Endometrial microvascular endothelial cells (primary cell): Measurements from ENCODE around the gene ICAM1. TPM values are rescaled to one million over a fixed set of nuclear protein-coding genes. Genes with fewer than 3 reads are reported as not detected.

Source experiments
- in situ Hi-C: cut with HindIII; loops from 2 replicates; pipeline ENCODE4 v1.10.0; 2017; ENCODE audit warnings: low sequenced_read_pairs, low pct_unique_long_range_greater_than_20kb; ENCODE audit errors: inconsistent ontology term
- total RNA-seq: library from RNA; depleted of rRNA; stranded (reverse); fragments of >200 nt; gene quantifications from one replicate; pipeline ENCODE4 v1.2.3, GENCODE V29; 2015; ENCODE audit errors: inconsistent ontology term

Gene ICAM1
- total RNA-seq, 1 donor from 2014 or later: 87.4 TPM

DNA sequence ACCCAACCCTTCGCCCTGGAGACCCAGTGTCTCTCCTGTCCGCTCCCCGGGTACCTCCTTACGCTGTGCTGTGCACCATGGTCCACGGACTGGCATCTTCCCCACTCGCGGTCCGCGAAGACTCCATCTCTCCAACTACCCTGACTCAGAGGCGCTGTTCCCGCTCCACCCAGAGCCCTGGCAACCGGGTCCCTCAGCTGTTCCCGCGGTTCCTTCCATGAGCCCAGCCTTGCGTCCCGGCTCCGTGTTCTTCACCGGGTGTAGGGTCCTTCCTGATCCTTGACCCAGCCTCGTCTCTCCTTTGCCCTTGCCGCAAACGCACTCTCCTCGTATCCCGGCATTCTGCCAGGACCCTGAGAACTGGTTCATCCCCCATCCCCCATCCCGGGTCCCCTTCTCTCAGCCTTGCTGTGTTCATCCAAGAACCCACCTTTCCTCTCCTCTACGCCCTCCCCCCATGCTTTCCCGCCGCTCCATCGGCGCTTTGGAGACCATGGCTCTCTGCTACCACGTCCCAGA is 19.5 kb downstream of the ICAM1 start:
- in situ Hi-C loops: no loop called here

DNA sequence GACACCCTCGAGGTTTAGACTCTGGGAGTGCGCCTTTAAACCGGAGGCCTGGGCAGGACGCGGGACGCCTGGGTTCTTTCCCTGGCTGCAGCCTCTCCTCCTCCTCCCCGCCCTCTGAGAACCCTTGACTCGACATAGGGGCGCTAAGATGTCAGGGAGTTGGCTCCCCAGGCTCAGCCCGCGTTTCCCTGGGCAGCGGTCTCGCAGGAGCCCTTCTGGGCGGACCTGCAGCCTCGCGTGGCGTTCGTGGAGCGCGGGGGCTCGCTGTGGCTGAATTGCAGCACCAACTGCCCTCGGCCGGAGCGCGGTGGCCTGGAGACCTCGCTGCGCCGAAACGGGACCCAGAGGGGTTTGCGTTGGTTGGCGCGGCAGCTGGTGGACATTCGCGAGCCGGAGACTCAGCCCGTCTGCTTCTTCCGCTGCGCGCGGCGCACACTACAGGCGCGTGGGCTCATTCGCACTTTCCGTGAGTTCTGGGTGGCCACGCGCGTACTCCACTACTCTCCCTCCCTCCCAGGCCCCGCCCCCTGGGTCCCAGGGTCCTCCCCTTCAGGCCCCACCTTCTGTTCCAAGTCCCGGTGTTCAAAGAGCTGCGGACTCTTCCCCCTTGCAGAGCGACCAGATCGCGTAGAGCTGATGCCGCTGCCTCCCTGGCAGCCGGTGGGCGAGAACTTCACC is 20.1 kb downstream of the ICAM1 start:
- in situ Hi-C loops: no loop called here

DNA sequence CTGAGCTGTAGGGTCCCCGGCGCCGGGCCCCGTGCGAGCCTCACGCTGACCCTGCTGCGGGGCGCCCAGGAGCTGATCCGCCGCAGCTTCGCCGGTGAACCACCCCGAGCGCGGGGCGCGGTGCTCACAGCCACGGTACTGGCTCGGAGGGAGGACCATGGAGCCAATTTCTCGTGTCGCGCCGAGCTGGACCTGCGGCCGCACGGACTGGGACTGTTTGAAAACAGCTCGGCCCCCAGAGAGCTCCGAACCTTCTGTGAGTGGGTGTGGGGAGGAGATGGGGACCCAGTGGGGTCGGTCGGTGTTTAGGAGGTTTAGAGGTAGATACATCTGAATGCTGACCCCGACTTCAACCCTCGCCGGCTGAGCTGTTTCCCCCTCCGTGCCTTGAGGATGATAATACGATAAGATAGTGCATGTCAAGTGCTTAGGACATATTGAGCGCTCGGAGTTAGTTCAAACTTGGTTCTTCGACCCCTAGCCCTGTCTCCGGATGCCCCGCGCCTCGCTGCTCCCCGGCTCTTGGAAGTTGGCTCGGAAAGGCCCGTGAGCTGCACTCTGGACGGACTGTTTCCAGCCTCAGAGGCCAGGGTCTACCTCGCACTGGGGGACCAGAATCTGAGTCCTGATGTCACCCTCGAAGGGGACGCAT is 20.8 kb downstream of the ICAM1 start:
- in situ Hi-C loops: no loop called here

DNA sequence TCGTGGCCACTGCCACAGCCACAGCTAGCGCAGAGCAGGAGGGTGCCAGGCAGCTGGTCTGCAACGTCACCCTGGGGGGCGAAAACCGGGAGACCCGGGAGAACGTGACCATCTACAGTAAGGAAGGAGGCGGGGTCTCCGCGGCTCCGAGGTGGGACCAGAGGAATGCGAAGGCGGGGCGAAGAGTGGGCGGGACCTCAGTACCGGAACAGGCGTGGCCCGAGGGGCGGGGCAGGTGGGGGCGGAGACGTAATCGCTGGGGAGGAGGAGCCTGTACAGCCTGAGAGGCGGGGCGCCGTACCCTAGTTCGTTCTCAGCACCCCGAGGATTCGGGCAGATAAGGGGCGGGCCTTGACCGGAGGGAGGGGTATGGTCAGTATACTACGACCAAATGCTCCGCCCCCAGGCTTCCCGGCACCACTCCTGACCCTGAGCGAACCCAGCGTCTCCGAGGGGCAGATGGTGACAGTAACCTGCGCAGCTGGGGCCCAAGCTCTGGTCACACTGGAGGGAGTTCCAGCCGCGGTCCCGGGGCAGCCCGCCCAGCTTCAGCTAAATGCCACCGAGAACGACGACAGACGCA is 21.4 kb downstream of the ICAM1 start:
- in situ Hi-C loops: no loop called here

DNA sequence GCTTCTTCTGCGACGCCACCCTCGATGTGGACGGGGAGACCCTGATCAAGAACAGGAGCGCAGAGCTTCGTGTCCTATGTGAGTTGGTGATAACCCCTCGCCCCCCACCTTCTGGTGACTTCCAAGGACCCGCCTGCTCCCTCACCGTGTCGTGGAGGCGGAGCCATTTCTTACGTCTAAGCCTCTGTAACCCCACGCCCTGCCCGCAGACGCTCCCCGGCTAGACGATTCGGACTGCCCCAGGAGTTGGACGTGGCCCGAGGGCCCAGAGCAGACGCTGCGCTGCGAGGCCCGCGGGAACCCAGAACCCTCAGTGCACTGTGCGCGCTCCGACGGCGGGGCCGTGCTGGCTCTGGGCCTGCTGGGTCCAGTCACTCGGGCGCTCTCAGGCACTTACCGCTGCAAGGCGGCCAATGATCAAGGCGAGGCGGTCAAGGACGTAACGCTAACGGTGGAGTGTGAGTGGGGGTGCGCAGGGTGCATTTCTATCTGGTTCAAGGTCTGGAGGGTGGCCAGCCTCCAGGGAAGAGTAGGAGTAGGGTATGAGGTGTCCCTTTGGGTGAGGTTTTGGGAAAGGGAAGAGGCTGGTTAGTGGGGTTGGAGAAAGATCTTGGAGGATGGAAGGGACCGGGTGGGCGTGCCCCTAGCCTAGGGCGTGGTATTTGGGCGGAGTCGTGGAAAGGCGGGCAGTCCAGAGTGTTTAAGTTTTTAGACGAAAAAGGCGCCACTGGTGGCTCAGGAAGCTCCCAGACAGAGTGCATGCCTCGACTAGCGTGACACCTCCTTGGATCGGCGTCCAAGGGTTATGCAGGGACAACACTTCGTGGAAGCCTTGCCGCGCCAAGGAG is 22.1 kb downstream of the ICAM1 start:
- in situ Hi-C loops: no loop called here

DNA sequence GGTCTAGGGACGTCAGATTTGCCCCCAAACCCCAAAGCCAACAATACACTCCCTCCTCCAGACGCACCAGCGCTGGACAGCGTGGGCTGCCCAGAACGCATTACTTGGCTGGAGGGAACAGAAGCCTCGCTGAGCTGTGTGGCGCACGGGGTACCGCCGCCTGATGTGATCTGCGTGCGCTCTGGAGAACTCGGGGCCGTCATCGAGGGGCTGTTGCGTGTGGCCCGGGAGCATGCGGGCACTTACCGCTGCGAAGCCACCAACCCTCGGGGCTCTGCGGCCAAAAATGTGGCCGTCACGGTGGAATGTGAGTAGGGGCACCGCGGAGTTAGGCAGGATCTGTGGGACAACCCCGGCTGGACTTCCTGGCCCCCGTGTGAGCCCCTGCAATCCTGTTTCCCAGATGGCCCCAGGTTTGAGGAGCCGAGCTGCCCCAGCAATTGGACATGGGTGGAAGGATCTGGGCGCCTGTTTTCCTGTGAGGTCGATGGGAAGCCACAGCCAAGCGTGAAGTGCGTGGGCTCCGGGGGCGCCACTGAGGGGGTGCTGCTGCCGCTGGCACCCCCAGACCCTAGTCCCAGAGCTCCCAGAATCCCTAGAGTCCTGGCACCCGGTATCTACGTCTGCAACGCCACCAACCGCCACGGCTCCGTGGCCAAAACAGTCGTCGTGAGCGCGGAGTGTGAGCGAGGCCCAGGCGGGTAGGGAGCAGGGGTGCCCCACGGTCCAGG is 22.9 kb downstream of the ICAM1 start:
- in situ Hi-C loops: no loop called here

DNA sequence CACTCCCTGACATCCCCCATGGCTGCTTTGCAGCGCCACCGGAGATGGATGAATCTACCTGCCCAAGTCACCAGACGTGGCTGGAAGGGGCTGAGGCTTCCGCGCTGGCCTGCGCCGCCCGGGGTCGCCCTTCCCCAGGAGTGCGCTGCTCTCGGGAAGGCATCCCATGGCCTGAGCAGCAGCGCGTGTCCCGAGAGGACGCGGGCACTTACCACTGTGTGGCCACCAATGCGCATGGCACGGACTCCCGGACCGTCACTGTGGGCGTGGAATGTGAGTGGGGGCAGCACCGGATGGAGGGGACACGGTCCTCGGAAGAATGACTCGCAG is 23.4 kb downstream of the ICAM1 start:
- in situ Hi-C loops: no loop called here

DNA sequence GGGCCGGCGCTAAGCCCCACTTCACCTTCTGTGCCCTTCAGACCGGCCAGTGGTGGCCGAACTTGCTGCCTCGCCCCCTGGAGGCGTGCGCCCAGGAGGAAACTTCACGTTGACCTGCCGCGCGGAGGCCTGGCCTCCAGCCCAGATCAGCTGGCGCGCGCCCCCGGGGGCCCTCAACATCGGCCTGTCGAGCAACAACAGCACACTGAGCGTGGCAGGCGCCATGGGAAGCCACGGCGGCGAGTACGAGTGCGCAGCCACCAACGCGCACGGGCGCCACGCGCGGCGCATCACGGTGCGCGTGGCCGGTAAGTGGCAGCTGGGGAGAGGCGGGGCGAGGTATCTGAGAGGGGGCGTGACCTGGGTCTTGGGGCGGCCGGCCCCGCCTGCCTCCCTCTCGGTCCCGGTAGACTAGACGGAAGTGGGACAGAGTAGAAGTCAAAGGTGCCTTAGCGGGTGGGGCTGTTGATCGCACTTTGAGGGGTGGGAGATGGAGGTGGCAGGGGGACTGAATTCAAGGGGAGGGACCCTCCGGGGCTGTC is 24.5 kb downstream of the ICAM1 start:
- in situ Hi-C loops: no loop called here

DNA sequence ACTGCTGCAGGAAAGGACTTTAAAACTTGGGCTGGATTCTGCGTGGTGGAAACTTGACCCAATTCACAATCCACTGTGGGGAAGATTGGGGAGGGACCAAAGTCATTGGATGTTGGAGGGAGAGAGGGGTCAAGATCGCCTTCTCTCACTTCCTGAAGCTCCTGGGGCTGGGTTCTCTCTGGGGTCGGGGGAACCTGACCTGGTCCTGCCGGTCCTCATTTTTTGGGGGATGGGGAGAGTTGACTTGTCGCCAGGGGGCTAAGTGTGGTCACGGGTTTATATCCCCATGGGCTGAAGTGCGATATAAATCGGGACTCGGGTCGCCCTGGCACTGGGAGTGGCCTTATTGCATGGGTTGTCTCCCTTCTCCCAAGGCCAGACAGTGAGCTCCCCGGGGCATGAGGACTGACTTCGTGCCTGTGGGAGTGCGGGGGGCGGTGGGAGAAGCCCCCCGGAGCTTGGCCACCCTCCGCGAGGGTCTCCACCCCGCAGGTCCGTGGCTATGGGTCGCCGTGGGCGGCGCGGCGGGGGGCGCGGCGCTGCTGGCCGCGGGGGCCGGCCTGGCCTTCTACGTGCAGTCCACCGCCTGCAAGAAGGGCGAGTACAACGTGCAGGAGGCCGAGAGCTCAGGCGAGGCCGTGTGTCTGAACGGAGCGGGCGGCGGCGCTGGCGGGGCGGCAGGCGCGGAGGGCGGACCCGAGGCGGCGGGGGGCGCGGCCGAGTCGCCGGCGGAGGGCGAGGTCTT is 25.1 kb downstream of the ICAM1 start:
- in situ Hi-C loops: no loop called here

DNA sequence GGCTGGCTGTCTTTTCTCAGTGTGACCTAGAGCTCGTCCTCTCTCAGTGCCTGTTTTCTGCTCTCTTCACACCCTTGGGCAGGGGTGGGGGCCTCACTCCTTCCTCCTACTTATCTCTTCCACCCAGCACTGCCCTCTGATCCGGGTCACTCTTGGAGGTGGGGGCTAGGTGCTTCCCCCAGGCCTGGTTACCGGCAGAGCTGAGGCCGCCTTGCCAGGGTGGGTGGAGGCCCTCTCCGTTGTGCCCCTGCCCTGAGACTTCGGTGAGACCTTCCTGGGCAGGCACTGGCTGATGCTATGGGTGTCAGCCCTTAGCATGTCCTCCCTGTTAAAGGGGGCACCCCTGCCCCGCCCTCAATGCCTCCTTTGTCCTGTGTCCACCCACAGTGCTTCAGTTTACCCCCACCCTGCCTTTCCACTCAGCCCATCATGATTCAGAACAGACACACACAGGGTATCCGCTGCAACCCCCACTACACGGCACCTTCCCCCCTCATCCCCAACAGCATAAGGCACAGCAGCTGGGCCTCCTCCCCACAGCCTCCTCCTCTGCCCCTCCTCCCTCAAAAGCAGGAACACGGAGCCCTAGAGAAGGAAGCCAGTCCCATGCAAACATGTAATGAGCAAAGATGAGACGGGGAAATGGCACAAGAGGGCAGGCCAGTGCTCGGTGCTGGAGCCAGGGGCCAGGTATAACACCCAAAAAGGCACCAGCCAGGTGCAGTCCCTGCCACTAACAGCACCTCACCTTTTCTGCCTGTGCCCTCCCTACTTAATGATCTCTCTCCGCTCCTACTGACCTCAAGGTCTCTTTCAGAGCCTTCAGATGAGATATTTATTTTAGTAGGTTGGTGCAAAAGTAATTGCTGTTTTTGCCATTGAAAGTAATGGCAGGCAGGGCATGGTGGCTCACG is 28.9 kb downstream of the ICAM1 start:
- in situ Hi-C loops: no loop called here

DNA sequence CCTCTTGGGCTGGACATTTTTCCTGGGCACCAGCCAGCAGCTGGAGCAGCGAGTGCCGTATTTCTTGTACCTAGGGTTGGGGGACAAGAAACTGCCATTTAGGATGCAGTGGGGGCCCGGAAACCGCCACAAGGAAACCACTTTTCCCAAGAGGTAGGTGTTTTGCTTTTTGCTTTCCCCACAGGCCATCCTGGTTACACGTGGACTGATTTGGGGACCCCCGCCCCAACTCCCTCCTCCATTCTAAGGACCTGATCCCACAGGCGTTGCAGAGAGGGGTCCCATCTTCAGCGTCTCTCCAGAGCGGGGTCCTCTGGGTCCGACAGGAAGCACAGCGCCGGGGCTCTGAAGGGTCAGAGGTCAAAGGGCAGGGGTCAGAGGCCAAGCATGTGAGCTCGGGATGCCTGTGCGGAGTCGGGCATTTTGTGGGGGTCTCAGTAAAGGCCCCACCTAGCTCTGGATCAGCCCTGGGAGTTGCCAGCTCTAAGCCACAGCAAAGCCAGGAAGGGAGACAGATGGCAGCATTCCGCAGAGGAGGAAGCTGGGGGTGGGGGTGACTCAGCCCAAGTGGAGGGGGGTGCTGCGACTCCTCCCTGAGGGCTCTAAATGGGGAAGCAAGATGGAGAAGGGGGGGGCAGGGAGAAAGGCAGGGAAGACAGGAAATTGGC is 34.4 kb downstream of the ICAM1 start:
- in situ Hi-C loops: no loop called here

DNA sequence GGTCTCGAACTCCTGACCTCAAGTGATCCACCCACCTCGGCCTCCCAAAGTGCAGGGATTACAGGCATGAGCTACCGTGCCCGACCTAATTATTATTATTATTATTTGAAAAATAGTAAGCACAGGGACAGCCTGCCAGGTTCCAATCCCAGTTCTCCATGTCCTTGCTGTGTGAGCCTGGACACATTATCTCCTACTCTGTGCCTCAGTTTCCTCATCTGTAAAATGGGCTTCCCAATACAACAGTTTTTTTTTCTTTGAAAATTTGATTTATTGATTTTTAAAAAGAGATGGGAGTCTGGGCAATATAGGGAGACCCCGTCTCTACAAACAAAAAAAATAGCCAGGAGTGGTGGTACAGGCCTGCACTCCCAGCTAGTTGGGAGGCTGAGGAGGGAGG is 35.4 kb downstream of the ICAM1 start:
- in situ Hi-C loops: no loop called here

DNA sequence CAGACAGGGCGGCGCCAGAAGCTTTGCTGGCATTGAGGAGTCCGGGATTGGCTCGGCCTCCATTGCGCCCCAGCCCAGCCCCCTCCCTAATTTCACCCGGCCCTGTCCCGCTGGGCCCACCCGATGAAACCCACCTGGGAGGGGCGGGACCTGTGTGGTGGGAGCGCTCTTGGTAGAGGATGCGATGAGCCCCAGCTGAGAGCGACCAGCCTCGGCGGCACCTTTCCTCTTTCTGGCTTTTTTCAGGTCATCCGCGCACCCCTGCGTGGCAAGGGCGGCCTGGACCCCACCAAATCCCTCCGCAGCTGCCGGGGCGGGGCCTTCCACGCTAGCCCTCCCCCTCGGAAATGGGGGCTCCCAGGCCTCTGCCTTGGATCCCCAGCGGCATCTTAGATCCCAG is 38.5 kb downstream of the ICAM1 start, which contains the start of gene ZGLP1:
Gene ZGLP1, minus strand, starts transcription at position 393 of the 400 bp plus-strand sequence.
- in situ Hi-C loops: no loop called here

DNA sequence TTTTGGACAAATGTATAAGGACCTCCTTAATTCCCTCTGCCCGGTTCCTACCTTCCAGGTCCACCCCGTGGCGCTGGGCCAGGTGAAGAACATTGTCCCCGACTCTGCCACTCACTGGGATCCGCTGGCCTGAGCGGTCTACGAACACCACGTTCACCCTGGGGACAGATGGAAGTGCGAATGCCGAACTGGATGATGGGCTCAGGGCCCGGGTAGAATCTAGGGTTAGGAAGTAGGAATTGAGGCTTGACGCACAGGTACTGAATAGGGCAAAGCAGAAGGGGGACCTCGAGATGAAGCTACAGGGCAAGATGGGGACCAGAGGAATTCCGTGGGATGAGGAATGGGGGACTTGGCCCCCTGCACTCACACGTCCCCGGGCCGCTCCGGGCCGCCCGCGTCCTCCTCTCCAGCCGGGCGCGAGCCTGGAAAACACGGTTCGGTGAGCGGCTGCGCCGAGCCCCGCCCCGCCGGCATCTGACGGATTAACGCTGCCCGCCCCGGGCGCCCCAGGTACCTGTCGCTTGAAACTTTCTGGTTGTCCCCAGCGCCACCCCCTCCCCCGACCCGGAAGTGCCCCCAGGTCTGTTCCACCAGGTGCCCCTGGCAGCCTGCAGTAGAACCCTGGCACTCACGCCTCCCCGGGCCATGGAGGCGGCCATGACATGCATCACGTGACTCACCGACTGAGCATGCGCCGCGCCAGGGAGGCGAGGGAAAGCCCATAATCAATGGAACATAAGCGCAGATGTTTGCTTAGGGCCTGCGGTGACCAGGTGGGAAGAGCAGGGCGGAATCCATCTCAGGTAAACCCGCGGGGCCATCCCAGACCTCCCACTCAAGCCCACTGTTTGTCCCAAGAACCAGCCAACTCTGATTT is 44.7 kb downstream of the ICAM1 start, which contains the start of gene FDX2:
Gene FDX2, minus strand, starts transcription at position 681 of the 880 bp plus-strand sequence. Its CDS starts 19 bp downstream, at position 662.
- in situ Hi-C loops: no loop called here

DNA sequence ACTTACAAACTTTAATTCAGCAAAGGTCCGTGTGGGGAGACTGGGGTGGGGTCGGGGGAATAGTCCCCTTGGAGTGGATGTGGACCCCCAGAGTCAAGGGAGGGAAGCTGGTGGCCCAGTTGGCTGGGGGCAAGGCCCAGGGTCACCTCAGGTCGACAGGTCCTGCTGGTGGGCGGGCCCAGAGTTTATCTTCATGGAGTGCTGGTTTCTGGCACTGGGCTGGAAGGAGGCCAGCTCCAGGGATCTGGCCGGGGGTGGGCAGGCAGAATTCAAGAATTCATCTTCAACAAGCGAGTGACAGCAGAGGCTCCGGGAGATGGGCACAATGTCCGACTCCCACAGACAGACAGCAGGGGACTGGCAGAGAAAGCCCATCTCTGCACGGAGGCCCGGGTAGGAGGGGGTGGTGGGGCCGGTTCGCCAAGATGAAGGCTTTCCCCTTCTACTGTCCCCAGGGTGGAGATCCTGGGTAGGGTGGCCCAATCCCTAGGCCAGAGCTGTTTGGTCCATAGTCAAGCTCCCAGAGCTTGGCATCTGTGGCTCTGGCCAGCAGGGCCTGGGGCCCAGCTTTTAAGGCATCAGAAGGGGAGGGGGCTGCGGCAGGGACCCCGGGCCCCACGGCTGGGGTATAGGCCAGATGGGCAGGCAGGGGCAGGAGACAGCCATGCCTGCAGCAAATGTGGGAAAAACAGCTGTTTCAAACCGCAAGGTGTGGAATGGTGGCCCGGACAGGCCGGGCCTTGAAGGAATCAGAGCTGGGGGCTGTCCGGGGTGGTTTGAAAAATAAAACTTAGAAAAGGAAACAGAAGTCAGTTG is 45.5 kb downstream of the ICAM1 start:
- in situ Hi-C loops: no loop called here
